Measurements from ENCODE around the gene TDG. TPM values are rescaled to one million over a fixed set of nuclear protein-coding genes. Genes with fewer than 3 reads are reported as not detected.

TDG gene
- total RNA-seq, 1 donor: 45.8 TPM

GRCh38 chr12:103930034-103930786 lies 35.5 kb upstream of the TDG start, which contains the start of gene HSP90B1:
TSS of gene HSP90B1 (plus strand) at chr12:103930410. CDS start at chr12:103930516, 106 bp downstream.
- no peak for TF ChIP-seq CTCF (IDR thresholded peaks at IDR 0.05; ENCODE audit: insufficient read depth, low read depth, low read length)
- peak; percentile 100 for DNase-seq (ENCODE audit: low read depth)
- peak within 1 kb of the TSS; percentile 95 for H3K4me3 ChIP-seq (ENCODE audit: low read depth, low read length)

DNA sequence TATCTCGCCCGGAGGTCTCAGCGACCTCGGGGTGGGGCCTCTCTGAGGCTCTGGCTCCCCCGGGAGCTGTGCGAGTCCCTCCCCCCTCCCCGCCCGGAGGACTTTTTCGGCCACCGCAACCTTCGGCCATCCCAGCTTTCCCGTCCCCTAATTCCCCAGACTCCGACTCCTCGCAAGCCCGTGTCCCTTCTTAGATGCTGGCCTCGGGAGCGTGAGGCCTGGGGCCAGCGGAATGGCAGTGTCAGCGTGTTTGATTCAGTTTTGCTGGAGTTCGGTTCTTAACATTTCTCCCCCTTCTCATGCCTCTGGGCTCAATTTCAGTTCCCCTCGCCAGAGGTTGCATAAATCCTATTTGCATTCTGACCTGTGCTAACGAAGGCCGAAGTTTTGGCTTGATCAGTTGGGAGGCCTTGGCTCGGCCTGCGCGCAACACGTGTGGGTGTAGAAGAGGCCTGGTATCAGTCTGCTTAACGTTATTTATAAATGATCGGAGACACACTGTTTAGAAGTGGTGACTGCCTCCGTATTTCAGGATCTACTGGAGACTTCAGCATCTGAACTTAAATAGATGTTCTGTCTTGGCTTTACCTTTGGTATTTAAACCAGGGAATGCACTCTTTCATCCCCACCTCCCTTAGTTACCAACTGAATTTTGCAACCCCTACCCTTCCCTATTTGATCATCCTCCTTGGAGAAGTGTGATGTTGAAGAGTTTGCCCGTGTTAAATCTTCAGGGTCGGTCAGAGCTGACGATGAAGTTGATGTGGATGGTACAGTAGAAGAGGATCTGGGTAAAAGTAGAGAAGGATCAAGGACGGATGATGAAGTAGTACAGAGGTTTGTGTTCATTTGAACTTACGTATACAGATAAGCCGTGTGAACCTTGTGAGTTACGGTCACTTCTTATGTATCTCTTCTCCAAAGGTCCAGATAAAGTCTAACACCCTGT lies 34.6 kb upstream of the TDG start:
- peak overlapping the region; percentile 95 for H3K4me3 ChIP-seq (ENCODE audit: low read depth, low read length)
- peak; percentile 54 for DNase-seq (ENCODE audit: low read depth)
- TF ChIP-seq CTCF (IDR thresholded peaks at IDR 0.05; ENCODE audit: insufficient read depth, low read depth, low read length): no peak

DNA sequence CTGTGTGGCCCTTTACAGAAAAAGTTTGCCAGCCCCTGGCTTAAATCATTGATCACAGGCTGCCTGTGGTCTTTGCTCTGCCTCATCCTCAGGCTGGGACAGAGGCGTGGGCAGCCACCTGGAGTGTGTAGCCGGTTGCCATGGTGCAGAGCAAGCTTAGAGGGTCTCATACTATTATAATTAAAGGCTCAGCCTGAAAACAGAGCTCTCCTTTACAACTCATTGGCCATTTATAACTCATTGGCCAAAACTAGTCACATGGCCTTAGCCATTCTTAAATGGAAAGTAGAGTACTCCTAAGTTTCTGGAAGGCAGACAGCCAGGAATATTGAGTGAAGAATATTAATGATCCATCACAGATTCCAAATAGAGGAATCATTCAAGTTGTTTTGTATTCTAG lies 32.4 kb upstream of the TDG start:
- H3K4me3 ChIP-seq (ENCODE audit: low read depth, low read length): peak overlapping the region; percentile 95
- no peak for TF ChIP-seq CTCF (IDR thresholded peaks at IDR 0.05; ENCODE audit: insufficient read depth, low read depth, low read length)
- peak; percentile 12 for DNase-seq (ENCODE audit: low read depth)

DNA sequence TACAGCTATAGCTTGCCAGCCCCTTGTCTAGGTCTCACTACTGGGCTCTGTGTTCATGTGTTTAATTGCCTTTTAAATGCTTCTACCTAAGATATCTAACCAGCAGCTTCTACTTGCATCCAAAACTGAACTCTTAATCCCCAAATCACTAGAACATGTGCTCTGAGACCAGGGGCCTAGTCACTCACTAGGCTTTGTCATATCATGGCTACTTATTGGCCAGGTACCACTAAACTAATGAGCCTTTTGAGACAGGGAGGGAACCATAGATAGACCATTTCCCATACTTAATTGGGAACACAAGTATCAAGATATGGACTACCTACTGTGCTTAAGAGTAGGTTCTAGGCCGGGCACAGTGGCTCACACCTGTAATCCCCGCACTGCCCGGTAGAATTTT lies 29.0 kb upstream of the TDG start:
- TF ChIP-seq CTCF (IDR thresholded peaks at IDR 0.05; ENCODE audit: insufficient read depth, low read depth, low read length): no peak
- no peak for DNase-seq (ENCODE audit: low read depth)

GRCh38 chr12:103944964-103945363 lies 20.7 kb upstream of the TDG start:
- no peak for DNase-seq (ENCODE audit: low read depth)
- H3K4me3 ChIP-seq (ENCODE audit: low read depth, low read length): no peak overlapping the region
- no peak for TF ChIP-seq CTCF (IDR thresholded peaks at IDR 0.05; ENCODE audit: insufficient read depth, low read depth, low read length)

More for the DNA sequence above, 29.0 kb upstream of the TDG start:
- H3K4me3 ChIP-seq (ENCODE audit: low read depth, low read length): no peak overlapping the region

DNA sequence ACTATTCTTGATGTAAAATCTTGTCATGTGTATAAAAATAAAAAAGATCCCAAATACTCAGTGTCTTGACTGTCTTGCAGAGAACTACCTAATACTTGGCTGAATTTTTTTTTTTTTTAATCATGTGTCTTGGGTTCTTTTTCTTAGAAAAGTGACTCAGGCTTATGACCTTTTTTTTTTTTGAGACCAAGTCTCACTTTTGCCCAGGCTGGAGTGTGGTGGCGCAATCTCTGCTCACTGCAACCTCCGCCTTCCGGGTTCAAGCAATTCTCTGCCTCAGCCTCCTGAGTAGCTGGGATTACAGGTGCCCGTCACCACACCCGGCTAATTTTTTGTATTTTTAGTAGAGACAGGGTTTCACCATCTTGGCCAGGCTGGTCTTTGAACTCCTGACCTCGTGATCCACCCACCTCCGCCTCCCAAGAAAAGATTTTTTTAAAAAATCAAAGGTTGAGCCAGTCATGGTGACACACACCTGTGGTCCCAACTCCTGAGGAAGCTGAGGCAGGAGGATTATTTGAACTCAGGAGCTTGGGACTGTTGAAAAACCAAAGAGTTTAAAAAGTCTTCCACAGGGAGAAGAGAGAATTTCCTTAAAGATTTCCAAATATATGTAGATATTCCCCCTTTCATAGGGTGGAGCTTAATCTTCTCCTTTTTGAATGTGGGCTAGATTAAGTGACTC lies 17.7 kb upstream of the TDG start:
- no peak overlapping the region for H3K4me3 ChIP-seq (ENCODE audit: low read depth, low read length)
- no peak for DNase-seq (ENCODE audit: low read depth)
- no peak for TF ChIP-seq CTCF (IDR thresholded peaks at IDR 0.05; ENCODE audit: insufficient read depth, low read depth, low read length)

All from fibroblast of villous mesenchyme (primary cell).